K562 (cell line): ENCODE results near the gene GRK4. TPM values are rescaled to one million over a fixed set of nuclear protein-coding genes. Genes with fewer than 3 reads are reported as not detected.

Experiments
- ATAC-seq: fragments of 200-7000 bp; cut with Tn5 transposase; 3 replicates; pipeline ENCODE4 v1.9.1; 2020; ENCODE audit warnings: moderate library complexity
- BruUV-seq: library from RNA; stranded (reverse); fragments of 400-500 nt; replicated peaks from 2 replicates; lab custom pipeline; 2021; lab: Mats Ljungman, UMichigan
- CTCF ChIA-PET: fragments of 300-600 bp; formaldehyde crosslinking; extraction: SDS; loops from one replicate; lab custom pipeline; 2021; ENCODE audit warnings: low intra/inter-chr PET ratio; lab: Yijun Ruan, JAX
- POLR2A ChIA-PET: fragments of 300-600, 350-650 bp; sonication (Branson Sonifier 250); formaldehyde crosslinking; extraction: SDS; loops from one replicate; lab custom pipeline; 2021; ENCODE audit warnings: antibody characterized with exemption, inconsistent platforms; lab: Yijun Ruan, JAX
- DNase-seq, 4 experiments: peaks; one replicate each; pipeline versions ENCODE4 v3.0.0 to v3.0.0-alpha.2; 2011 to 2018; ENCODE audit warnings: low spot score in 3 of 4, mixed read lengths in 3 of 4; ENCODE audit errors: extremely low read depth in 1 of 4
- FAIRE-seq: peaks from 2 replicates; lab custom pipeline; 2011; peaks lifted over from hg19 to GRCh38; lab: Jason Lieb, UNC
- H2AFZ ChIP-seq: 2 replicates; pipeline ENCODE4 v1.6.0; 2011; ENCODE audit warnings: low read depth, low read length, control low read depth, inconsistent platforms
- H3K27ac ChIP-seq: fragments of 200-600 bp; 3 replicates; pipeline ENCODE4 v1.8.0; 2011; ENCODE audit warnings: low read depth, mild to moderate bottlenecking, control low read depth, inconsistent platforms, low read length, moderate library complexity, mixed read lengths; ENCODE audit errors: extremely low read depth
- H3K27me3 ChIP-seq, 2 experiments: fragments of 300-600 bp in 1 of 2; 2 replicates in 1 of 2; 3 replicates in 1 of 2; pipeline versions ENCODE4 v1.6.0 to v1.8.0; 2011; ENCODE audit warnings: inconsistent platforms in 2 of 2, low read length in 2 of 2, mild to moderate bottlenecking in 1 of 2, mixed read lengths in 1 of 2, moderate library complexity in 1 of 2; ENCODE audit not compliant: control insufficient read depth in 2 of 2, insufficient read depth in 2 of 2
- H3K36me3 ChIP-seq: fragments of 300-600 bp; 3 replicates; pipeline ENCODE4 v1.8.0; 2011; ENCODE audit warnings: mild to moderate bottlenecking, low read length, inconsistent platforms; ENCODE audit not compliant: control insufficient read depth, insufficient read depth
- H3K4me1 ChIP-seq, 2 experiments: fragments of 200-600 bp in 1 of 2; replicated peaks in 1 of 2; 2 replicates in 1 of 2; 3 replicates in 1 of 2; pipeline versions ENCODE4 v1.5.1 to v1.8.0; 2011; ENCODE audit warnings: inconsistent platforms in 2 of 2, low read length in 2 of 2, mild to moderate bottlenecking in 1 of 2, mixed read lengths in 1 of 2, moderate library complexity in 1 of 2; ENCODE audit not compliant: control insufficient read depth in 2 of 2, insufficient read depth in 2 of 2
- H3K4me2 ChIP-seq: 2 replicates; pipeline ENCODE4 v1.6.1; 2011; ENCODE audit warnings: low read length, control low read depth, inconsistent platforms, mixed read lengths; ENCODE audit not compliant: insufficient read depth
- H3K4me3 ChIP-seq: fragments of 200-600 bp; sonication (generic), shearing (Covaris generic); 2 replicates; pipeline ENCODE4 v1.5.1; 2016; ENCODE audit warnings: control low read depth, inconsistent platforms
- H3K79me2 ChIP-seq: fragments of 200-600 bp; 3 replicates; pipeline ENCODE4 v1.8.0; 2011; ENCODE audit warnings: low read length, inconsistent platforms; ENCODE audit not compliant: control insufficient read depth, insufficient read depth
- H3K9ac ChIP-seq, 2 experiments: 2 replicates each; pipeline versions ENCODE4 v1.6.0 to v1.6.1; 2011; ENCODE audit warnings: low read depth in 2 of 2, low read length in 2 of 2, control low read depth in 1 of 2, inconsistent platforms in 1 of 2, mild to moderate bottlenecking in 1 of 2, mixed read lengths in 1 of 2; ENCODE audit not compliant: insufficient read depth in 1 of 2
- H3K9me1 ChIP-seq: one replicate; pipeline ENCODE4 v1.6.0; 2011; ENCODE audit warnings: inconsistent platforms, mild to moderate bottlenecking, low read length, moderate library complexity; ENCODE audit not compliant: control insufficient read depth, insufficient read depth
- H3K9me3 ChIP-seq: replicated peaks from 2 replicates; pipeline ENCODE4 v1.5.1; 2011; ENCODE audit warnings: low read depth, low read length, inconsistent platforms; ENCODE audit not compliant: control insufficient read depth, insufficient read depth
- H4K20me1 ChIP-seq: replicated peaks from 2 replicates; pipeline ENCODE4 v1.6.1; 2011; ENCODE audit warnings: low read length, inconsistent platforms, mixed read lengths; ENCODE audit not compliant: control insufficient read depth, insufficient read depth
- ARID1B ChIP-seq: fragments of 450-650 bp; IDR thresholded peaks from 2 replicates; pipeline ENCODE4 v1.6.1; 2016; ENCODE audit warnings: antibody characterized with exemption, mild to moderate bottlenecking, inconsistent platforms
- CSDE1 ChIP-seq, 2 experiments: fragments of 450-650 bp; IDR thresholded peaks; 2 replicates each; pipeline ENCODE4 v1.6.1; 2016; ENCODE audit warnings: mild to moderate bottlenecking in 1 of 2
- HDGF ChIP-seq: fragments of 450-650 bp; IDR thresholded peaks from 2 replicates; pipeline ENCODE4 v1.6.1; 2016
- HIVEP1 ChIP-seq: fragments of 250-450 bp; sonication (Bioruptor Pico); IDR thresholded peaks from 2 replicates; pipeline ENCODE4 v1.4.0; 2020; ENCODE audit warnings: mild to moderate bottlenecking
- HNRNPLL ChIP-seq: fragments of 200-400 bp; formaldehyde crosslinking; IDR thresholded peaks from 2 replicates; pipeline ENCODE4 v1.6.1; 2017; ENCODE audit warnings: low read length, low read depth, mild to moderate bottlenecking; ENCODE audit not compliant: poor library complexity, severe bottlenecking
- KLF16 ChIP-seq: IDR thresholded peaks from 2 replicates; pipeline ENCODE4 v1.6.1; 2016; ENCODE audit warnings: antibody characterized with exemption
- LEF1 ChIP-seq: fragments of 450-650 bp; IDR thresholded peaks from 2 replicates; pipeline ENCODE4 v1.6.1; 2016; ENCODE audit warnings: mild to moderate bottlenecking
- NCOA2 ChIP-seq, 2 experiments: fragments of 450-650 bp; IDR thresholded peaks; 2 replicates each; pipeline ENCODE4 v1.6.1; 2018; ENCODE audit warnings: mild to moderate bottlenecking in 2 of 2, moderate library complexity in 1 of 2; ENCODE audit not compliant: partially characterized antibody in 2 of 2
- NCOR1 ChIP-seq: fragments of 450-650 bp; IDR thresholded peaks from 2 replicates; pipeline ENCODE4 v1.6.1; 2016; ENCODE audit warnings: mild to moderate bottlenecking, moderate library complexity
- PHTF2 ChIP-seq: fragments of 250-450 bp; sonication (Bioruptor Pico); IDR thresholded peaks from 2 replicates; pipeline ENCODE4 v1.5.0; 2021; ENCODE audit warnings: mild to moderate bottlenecking
- SRF ChIP-seq, 2 experiments: fragments of 250-450, 450-650 bp in 1 of 2; sonication (Bioruptor Pico) in 1 of 2; sonication (generic) in 1 of 2; formaldehyde crosslinking; IDR thresholded peaks; 2 replicates each; pipeline versions ENCODE4 v1.5.0 to v1.5.1; 2020 to 2022; ENCODE audit warnings: mild to moderate bottlenecking in 1 of 2, missing genetic modification reagents in 1 of 2
- ZNF77 ChIP-seq: fragments of 250-450 bp; sonication (Bioruptor Pico); IDR thresholded peaks from 2 replicates; pipeline ENCODE4 v1.5.0; 2020
- whole genome bisulfite sequencing: fragments of 100-300 bp; shearing (Covaris generic); methylation state at CpG from one replicate; pipeline ENCODE4 v1.1.6; 2016; ENCODE audit warnings: low coverage, mixed read lengths; ENCODE audit not compliant: insufficient coverage; ENCODE audit errors: missing lambda C conversion rate; 5-methylcytosine and 5-hydroxymethylcytosine counted together
- in situ Hi-C: fragments of 300-500 bp; cut with MboI; formaldehyde crosslinking; loops from 4 replicates; pipeline ENCODE4 v1.15.0; 2018; ENCODE audit warnings: inconsistent platforms, mixed read lengths
- intact Hi-C: fragments of 100-400 bp; cut with micrococcal nuclease; formaldehyde crosslinking; loops from 2 replicates; pipeline ENCODE4 v1.14.2; 2022
- polyA plus RNA-seq, 8 experiments: library from polyadenylated mRNA; depleted of rRNA in 4 of 8; stranded (reverse) in 5 of 8; unstranded in 3 of 8; fragments of >200 nt; fragmentation: Nextera tagmentation in 2 of 8; fragmentation: Illumina TruSeq in 1 of 8; extraction: Ambion mirVana in 2 of 8; extraction: Trizol in 1 of 8; gene quantifications; 2 replicates each; pipeline versions ENCODE4 v1.2.1 to v1.2.3, GENCODE V29; 2011 to 2014; ENCODE audit warnings: inconsistent platforms in 1 of 8, missing spikeins in 1 of 8
- total RNA-seq, 7 experiments: library from RNA; depleted of rRNA in 6 of 7; stranded (reverse); fragments of >200 nt in 6 of 7; fragmentation: Illumina TruSeq in 2 of 7; extraction: Trizol in 2 of 7; gene quantifications; 2 replicates each; pipeline versions ENCODE4 v1.2.1 to v1.2.3, GENCODE V29; 2011 to 2021; ENCODE audit warnings: low replicate concordance in 1 of 7
- TF ChIP-seq, protein P1 (sequence below): fragments of 150-350 bp; IDR thresholded peaks from 2 replicates; pipeline ENCODE4 v1.6.1; 2014; ENCODE audit warnings: low read depth, mild to moderate bottlenecking, low read length, borderline replicate concordance
- TF ChIP-seq, protein P2 (sequence below): fragments of 250-450 bp; sonication (Bioruptor Pico); IDR thresholded peaks from 2 replicates; pipeline ENCODE4 v1.8.0; 2022; ENCODE audit warnings: inconsistent platforms
- TF ChIP-seq, protein P3 (sequence below): sonication (generic); formaldehyde crosslinking; IDR thresholded peaks from 2 replicates; pipeline ENCODE4 v1.8.0; 2022; ENCODE audit warnings: mild to moderate bottlenecking, missing genetic modification reagents

GRK4 gene
- total and polyA plus RNA-seq, 9 of the 15 experiments (the other 6 are each of a cell fraction or from before 2014, with no cell fraction given) = 1.1 to 4.8 (median 2.6) TPM

DNA sequence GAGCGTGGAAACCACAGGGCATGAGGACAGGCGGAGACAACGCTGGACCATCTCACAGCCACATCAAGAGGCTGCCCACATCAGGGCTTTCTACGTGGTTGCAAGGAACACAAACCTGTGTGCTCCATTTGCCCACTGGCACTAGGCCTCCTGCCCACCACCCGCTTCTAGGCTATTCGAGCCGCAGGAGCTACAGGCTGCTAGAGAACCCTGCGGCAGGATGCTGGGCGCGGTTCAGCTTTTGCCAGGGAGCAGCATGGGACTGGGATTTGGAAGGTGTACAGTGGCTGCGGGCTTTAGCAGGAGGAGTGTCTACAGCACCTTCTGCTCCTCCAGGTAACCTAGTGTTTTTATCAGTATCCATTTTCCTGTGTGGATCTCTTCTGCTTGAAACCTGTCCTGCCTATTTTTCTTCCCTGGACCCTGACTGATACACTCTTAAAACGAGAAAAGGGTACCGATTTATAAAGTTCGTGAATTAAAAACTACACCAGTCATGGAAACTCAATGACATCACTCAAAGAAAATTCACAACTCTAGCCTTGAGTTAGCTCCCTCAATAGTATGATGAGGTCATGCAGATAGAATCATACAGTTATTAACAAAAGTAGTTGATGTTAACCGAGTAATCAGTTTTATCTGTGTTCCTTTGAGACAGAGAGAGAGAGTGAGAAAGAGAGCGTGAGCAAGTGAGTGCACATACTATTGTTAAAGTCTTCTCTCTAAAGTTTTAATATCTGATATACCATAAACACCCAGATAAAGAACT is 13.0 kb upstream of the GRK4 start:
- no peak overlapping the region for H3K4me2 ChIP-seq
- H3K4me1 ChIP-seq = 0 out of 5 replicates have a peak, but pooled peaks cover 0 to 2% of the 10 kb centered on the region in 2 experiments
- no peaks in the 10 kb centered on the region for H3K27me3 ChIP-seq
- peaks cover under 1% of the 10 kb centered on the region; the same call in 2 of the 3 replicates for H3K79me2 ChIP-seq
- in situ Hi-C loops = no loop called here
- WGBS = 96% methylated on average over 16 of the region's 16 CpGs
- H3K4me3 ChIP-seq = no peak overlapping the region
- peaks cover 94% of the 10 kb centered on the region for H3K36me3 ChIP-seq
- H3K9me3 ChIP-seq = no peaks in the 10 kb centered on the region
- ChIA-PET POLR2A (interaction anchor here (0.8 kb wide), 1 partner anchor 12 kb away, joined by 7 read pairs; no protein-coding TSS in a partner anchor), CTCF (no interaction called here)
- no peak overlapping the region for H2AFZ ChIP-seq
- no peaks in the 10 kb centered on the region for H3K9me1 ChIP-seq
- H3K9ac ChIP-seq = 0 out of 4 replicates have a peak overlapping the region, but pooled peaks of 1 of the 2 experiments have one; percentile 35
- DNase-seq (no peak), FAIRE-seq (no peak)
- H4K20me1 ChIP-seq = peaks cover 12% of the 10 kb centered on the region; the same call in 1 of the 2 replicates
- TF ChIP-seq CSDE1 (IDR thresholded peaks at IDR 0.05) (no peak), KLF16 (no peak), ZNF77 (no peak), SRF (CRISPR knock-in tag; IDR thresholded peaks at IDR 0.05) (no peak), NCOA2 (IDR thresholded peaks at IDR 0.05; ENCODE audit: partially characterized antibody in 2 of 2) (no peak), NCOR1 (no peak), LEF1 (no peak), HDGF (no peak), ARID1B (no peak), HNRNPLL (no peak), PHTF2 (CRISPR knock-in tag) (no peak), HIVEP1 (no peak)
- TF ChIP-seq, protein P1, sequence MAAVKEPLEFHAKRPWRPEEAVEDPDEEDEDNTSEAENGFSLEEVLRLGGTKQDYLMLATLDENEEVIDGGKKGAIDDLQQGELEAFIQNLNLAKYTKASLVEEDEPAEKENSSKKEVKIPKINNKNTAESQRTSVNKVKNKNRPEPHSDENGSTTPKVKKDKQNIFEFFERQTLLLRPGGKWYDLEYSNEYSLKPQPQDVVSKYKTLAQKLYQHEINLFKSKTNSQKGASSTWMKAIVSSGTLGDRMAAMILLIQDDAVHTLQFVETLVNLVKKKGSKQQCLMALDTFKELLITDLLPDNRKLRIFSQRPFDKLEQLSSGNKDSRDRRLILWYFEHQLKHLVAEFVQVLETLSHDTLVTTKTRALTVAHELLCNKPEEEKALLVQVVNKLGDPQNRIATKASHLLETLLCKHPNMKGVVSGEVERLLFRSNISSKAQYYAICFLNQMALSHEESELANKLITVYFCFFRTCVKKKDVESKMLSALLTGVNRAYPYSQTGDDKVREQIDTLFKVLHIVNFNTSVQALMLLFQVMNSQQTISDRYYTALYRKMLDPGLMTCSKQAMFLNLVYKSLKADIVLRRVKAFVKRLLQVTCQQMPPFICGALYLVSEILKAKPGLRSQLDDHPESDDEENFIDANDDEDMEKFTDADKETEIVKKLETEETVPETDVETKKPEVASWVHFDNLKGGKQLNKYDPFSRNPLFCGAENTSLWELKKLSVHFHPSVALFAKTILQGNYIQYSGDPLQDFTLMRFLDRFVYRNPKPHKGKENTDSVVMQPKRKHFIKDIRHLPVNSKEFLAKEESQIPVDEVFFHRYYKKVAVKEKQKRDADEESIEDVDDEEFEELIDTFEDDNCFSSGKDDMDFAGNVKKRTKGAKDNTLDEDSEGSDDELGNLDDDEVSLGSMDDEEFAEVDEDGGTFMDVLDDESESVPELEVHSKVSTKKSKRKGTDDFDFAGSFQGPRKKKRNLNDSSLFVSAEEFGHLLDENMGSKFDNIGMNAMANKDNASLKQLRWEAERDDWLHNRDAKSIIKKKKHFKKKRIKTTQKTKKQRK = no peak
- TF ChIP-seq, protein P2, sequence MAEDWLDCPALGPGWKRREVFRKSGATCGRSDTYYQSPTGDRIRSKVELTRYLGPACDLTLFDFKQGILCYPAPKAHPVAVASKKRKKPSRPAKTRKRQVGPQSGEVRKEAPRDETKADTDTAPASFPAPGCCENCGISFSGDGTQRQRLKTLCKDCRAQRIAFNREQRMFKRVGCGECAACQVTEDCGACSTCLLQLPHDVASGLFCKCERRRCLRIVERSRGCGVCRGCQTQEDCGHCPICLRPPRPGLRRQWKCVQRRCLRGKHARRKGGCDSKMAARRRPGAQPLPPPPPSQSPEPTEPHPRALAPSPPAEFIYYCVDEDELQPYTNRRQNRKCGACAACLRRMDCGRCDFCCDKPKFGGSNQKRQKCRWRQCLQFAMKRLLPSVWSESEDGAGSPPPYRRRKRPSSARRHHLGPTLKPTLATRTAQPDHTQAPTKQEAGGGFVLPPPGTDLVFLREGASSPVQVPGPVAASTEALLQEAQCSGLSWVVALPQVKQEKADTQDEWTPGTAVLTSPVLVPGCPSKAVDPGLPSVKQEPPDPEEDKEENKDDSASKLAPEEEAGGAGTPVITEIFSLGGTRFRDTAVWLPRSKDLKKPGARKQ (CRISPR knock-in tag) = no peak
- TF ChIP-seq, protein P3, sequence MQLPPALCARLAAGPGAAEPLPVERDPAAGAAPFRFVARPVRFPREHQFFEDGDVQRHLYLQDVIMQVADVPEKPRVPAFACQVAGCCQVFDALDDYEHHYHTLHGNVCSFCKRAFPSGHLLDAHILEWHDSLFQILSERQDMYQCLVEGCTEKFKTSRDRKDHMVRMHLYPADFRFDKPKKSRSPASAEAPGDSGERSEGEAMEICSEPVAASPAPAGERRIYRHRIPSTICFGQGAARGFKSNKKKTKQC = no peak
- TF ChIP-seq, all 486 proteins: peak for 0
- BruUV-seq = no TSS peak
- no peak overlapping the region for H3K27ac ChIP-seq
- intact Hi-C loops = no loop called here
- ATAC-seq = no peak
